GM21717 (cell line): ENCODE measurements around the gene POLD4.
"Not testable (repeated sequence)": the region's sequence is repeated elsewhere in the genome, so short reads cannot be mapped to it uniquely, and the experiment has no call there.

ENCODE experiments used
- ATAC-seq: cut with Tn5 transposase; IDR thresholded peaks from one replicate; pipeline ENCODE4 v1.9.1; 2021; ENCODE audit warnings: mild to moderate bottlenecking, moderate library complexity; ENCODE audit not compliant: unreplicated experiment

The POLD4 gene

GRCh38 chr11:67353317-67354074, at the start of gene POLD4:
TSS of gene POLD4 (minus strand) at chr11:67353546. CDS start at chr11:67353399, 147 bp downstream.
- ATAC-seq, result peak; percentile 64

DNA sequence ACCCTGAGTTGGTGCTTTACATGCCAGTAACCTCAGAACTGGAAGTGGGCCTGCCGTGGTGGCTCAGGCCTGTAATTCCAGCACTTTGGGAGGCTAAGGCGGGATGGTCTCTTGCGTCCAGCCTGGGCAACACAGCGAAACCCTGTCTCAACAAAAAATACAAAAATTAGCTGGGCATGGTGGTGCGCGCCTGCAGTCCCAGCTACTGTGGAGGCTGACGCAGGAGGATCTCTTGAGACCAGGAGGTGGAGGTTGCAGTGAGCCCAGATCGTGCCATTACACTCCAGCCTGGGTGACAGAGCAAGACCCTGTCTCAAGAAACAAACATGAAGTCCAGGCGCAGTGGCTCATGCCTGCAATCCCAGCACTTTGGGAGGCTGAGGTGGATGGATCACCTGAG, 49.7 kb upstream of the POLD4 start:
- ATAC-seq, result not testable (repeated sequence)

DNA sequence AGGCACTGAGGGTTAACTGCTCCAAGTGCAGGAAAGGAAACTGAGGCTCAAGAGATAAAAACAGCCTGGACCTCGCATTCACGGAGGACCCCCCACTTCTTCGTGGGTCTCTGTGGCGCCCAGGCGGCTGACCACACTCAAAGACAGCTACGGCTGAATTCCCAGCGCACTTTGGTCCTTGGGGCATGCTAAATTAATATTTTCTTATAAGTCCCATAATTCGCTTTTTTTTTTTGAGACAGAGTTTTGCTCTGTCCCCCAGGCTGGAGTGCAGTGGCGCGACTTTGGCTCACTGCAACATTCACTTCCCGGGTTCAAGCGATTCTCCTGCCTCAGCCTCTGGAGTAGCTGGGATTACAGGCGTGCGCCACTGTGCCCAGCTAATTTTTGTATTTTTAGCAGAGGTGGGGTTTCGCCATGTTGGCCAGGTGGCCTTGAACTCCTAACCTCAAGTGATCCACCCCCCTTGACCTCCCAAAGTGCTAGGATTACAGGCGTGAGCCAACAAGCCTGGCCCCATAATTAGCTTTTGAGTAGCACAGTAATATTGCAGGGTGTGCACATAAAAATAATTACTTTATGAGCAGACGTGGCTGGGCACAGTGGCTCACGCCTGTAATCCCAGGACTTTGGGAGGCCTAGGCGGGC, 49.0 kb upstream of the POLD4 start:
- not testable (repeated sequence) for ATAC-seq

DNA sequence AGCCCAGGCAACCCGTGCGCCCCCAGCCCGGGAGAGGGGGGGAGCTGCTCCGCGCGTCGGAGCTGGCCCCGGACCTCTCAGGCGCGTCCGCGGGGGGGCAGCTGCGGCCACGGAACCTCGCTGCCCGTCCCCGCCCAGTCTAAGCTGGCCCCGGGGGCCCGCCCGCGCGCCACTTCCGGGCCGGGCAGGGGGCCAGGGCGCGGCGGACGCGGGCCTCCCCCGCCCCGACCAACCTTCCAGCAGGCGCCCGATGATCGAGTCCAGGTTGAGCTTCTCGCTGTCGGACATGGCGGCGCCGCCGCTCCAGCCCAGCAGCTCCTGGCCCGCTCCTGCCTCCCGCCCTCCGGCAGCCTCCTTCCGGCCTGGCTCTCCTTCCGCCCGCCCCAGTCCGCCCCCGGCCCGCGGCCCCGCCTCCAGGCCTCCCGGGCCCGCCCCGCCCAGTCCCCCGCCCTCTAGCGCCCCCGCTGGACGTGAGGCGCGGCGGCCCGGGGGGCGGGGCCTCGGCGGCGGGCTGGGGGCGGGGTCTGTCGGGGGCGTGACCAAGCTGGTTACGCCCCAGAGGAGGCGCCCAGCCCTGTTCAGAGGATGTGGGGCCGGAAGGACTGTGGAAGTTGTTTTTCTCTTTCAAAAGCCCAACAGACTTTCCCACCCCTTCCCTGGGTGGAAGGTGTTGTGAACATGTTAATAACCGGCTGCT, 48.3 kb upstream of the POLD4 start, which contains the start of gene PPP1CA:
PPP1CA (minus strand) TSS at position 364 of the 697 bp plus-strand sequence; CDS start at position 288, 76 bp downstream.
- peak; percentile 54 for ATAC-seq

- ATAC-seq, result peak; percentile 9
Measured at GRCh38 chr11:67400942-67401494, 47.7 kb upstream of the POLD4 start.

GRCh38 chr11:67400251-67400941, 47.0 kb upstream of the POLD4 start:
- ATAC-seq, result no peak

- no peak for ATAC-seq
Measured at GRCh38 chr11:67398661-67399563, 45.6 kb upstream of the POLD4 start.

- ATAC-seq, result no peak
Measured at GRCh38 chr11:67397986-67398660, 44.8 kb upstream of the POLD4 start.

- no peak for ATAC-seq
Measured at GRCh38 chr11:67397536-67397935, 44.2 kb upstream of the POLD4 start.

DNA sequence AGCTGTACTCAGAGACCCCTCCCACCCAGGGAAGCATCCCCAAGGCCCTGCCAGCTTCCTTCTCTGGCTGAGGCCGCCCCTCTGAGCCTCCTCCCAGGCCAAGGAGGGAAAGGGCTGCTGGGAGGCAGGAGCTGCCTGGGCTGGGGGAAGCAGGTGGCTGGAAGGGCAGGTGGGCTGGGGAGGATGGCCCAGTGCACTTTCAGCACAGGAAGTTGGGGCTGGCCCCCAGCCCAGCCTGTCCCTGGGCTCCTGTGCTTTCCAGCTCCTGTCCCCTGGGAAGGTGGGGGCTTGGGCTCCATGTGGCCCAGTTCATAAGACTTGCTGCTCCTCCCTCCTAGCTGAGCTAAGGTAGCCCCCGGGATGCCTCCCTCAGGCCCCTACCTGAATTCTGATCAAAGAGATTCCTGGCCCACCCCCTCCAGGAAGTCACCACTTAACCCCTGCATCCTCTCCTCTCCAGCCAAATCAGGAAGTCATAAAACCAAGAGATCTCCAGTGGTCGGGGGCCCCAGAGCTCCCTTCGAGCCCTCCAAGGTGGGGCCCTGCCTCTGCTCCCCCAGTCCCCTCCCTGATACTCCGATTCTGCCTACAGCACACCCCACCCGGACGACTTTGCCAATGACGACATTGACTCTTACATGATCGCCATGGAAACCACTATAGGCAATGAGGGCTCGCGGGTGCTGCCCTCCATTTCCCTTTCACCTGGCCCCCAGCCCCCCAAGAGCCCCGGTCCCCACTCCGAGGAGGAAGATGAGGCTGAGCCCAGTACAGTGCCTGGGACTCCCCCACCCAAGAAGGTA, 43.4 kb upstream of the POLD4 start:
- no peak for ATAC-seq

DNA sequence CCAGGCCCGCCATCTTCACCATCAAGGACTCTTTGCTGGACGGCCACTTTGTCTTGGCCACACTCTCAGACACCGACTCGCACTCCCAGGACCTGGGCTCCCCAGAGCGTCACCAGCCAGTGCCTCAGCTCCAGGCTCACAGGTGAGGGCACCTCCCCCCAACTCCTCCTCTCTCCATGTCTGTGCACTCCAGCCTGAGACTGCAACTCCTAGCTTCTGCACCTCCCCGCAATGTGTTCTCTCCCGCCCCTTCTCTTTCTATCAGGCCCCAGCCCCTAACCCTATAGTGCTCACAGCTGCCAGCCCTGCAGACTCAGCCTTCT, 42.9 kb upstream of the POLD4 start:
- no peak for ATAC-seq

GRCh38 chr11:67395555-67396258, 42.4 kb upstream of the POLD4 start:
- ATAC-seq, result no peak

DNA sequence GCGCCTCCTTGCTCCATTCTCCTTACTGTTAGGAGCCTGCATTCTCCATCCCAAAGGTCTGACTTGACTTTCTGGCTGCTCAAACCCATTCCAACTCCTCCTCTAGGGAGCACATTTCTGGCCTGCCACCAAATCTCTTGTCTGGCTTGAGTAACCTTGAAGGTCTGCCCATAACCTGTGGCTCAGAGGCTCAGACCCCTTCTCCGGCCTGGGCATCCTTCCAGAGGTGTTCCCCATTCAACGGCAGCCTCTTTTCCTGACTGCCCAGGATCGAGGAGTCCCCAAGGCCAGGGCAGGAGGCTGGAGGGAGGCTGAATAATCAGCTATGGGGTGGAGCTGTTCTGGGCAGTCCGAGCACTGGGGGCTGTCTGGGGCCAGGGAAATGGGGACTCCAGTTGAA, 40.6 kb upstream of the POLD4 start:
- ATAC-seq, result no peak

DNA sequence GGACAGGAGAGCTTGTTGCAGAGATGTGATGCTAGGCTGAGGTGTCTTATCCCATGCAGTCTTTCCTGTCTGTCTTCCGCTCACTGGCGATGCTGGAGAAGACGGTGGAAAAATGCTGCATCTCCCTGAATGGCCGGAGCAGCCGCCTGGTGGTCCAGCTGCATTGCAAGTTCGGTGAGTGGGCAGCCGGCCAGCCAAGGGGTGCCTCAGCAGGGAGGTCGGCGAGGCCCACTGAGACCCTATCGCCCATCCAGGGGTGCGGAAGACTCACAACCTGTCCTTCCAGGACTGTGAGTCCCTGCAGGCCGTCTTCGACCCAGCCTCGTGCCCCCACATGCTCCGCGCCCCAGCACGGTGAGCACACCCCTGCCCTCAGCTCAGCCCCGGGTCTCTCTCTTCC, 40.1 kb upstream of the POLD4 start:
- ATAC-seq, result no peak

- peak; percentile 12 for ATAC-seq
Measured at GRCh38 chr11:67392183-67392715, 38.9 kb upstream of the POLD4 start.

DNA sequence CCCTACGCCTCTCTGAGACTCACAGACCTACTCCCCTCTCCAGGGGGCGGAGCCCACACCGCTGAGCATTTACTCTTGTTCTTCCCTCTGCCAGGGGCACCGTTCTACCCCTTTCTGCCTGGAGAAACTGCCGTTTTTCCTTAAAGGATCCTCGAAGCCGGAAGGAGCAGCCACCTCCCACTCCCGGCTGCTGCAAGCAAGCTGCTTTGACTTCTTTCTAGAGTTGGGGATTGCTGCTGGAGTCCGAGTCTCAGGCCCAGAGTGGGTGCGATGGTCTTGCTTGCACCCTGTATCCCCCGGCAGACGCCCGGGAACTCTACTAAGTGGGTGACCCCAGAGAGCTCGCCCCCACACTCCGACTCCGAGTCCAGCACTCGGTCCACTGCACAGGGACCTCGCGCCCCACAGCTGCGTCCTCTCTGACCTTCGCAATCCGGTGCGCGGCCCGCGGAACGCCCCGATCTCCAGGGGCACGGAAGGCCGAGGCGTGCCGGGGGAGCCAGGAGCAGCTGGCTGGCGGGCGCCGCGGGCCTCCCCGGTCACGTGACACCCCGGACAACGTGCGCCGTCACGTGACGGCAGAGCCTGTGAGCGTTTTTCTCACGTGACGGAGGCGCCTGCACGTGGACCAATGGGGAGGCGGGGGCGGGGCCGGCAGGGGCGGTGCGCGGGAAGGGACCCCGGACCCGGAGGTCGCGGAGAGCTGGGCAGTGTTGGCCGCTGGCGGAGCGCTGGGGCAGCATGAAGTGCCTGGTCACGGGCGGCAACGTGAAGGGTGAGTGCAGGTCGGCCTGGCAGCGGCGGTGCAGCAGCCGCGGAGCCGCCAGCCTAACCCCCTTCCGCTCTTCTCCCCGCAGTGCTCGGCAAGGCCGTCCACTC, 38.2 kb upstream of the POLD4 start, which contains the start of gene RAD9A:
RAD9A (plus strand) TSS at position 683 of the 879 bp plus-strand sequence; CDS start at position 742, 59 bp downstream.
- peak; percentile 46 for ATAC-seq

DNA sequence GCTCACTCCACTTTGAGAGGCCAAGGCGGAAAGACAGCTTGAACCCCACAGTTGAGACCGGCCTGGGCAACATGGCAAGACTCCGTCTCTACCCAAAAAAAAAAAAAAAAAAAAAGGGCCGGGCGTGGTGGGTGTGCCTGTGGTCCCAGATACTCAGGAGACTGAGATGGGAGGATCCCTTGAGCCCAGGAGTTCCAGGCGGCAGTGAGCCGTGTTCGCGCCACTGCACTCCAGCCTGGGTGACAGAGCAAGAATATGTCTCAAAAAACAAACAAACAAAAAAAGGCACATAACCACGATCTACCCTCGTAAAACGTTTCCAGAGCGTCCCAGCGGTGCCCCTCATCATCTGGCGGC, 37.6 kb upstream of the POLD4 start:
- no peak for ATAC-seq
